Common myeloid progenitor, CD34-positive (primary cell): ENCODE data around the gene ATP8A2.

ENCODE experiments used
- CTCF ChIA-PET: fragments of 350-600 bp; sonication (Branson Sonifier 250); formaldehyde crosslinking; loops from one replicate; lab custom pipeline; 2021; ENCODE audit warnings: antibody characterized with exemption; lab: Charles Lee
- POLR2A ChIA-PET: fragments of 350-600 bp; sonication (Branson Sonifier 250); formaldehyde crosslinking; loops from one replicate; lab custom pipeline; 2021; ENCODE audit warnings: antibody characterized with exemption; lab: Charles Lee
- DNase-seq, 3 donors: peaks; one replicate each; pipeline versions ENCODE4 v3.0.0 to v3.0.0-alpha.2; 2013
- H3K27ac ChIP-seq, 2 experiments: 1 replicate in 1 of 2; 2 replicates in 1 of 2; pipeline ENCODE4 v1.7.0; 2013; ENCODE audit warnings: inconsistent platforms in 2 of 2, low read length in 2 of 2, mild to moderate bottlenecking in 2 of 2, low read depth in 1 of 2, moderate library complexity in 1 of 2; ENCODE audit not compliant: severe bottlenecking in 2 of 2, insufficient read depth in 1 of 2, poor library complexity in 1 of 2
- H3K27me3 ChIP-seq, 5 experiments: replicated peaks in 2 of 5; 1 replicate in 3 of 5; 2 replicates in 2 of 5; pipeline versions ENCODE4 v1.6.1 to v1.7.0; 2013; ENCODE audit warnings: low read length in 4 of 5, mild to moderate bottlenecking in 2 of 5, moderate library complexity in 2 of 5, inconsistent platforms in 1 of 5; ENCODE audit not compliant: insufficient read depth in 5 of 5, control insufficient read depth in 4 of 5
- H3K36me3 ChIP-seq, 4 experiments: 1 replicate in 2 of 4; 2 replicates in 2 of 4; pipeline versions ENCODE4 v1.6.1 to v1.7.0; 2013; ENCODE audit warnings: low read length in 3 of 4, control low read depth in 1 of 4, mild to moderate bottlenecking in 1 of 4; ENCODE audit not compliant: control insufficient read depth in 4 of 4, insufficient read depth in 4 of 4
- H3K4me1 ChIP-seq, 4 experiments: 1 replicate in 3 of 4; 2 replicates in 1 of 4; pipeline versions ENCODE4 v1.6.1 to v1.7.1; 2013; ENCODE audit warnings: low read length in 3 of 4, mild to moderate bottlenecking in 3 of 4, control low read depth in 1 of 4, inconsistent platforms in 1 of 4, moderate library complexity in 1 of 4; ENCODE audit not compliant: control insufficient read depth in 4 of 4, insufficient read depth in 4 of 4; ENCODE audit errors: control extremely low read depth in 1 of 4
- H3K4me3 ChIP-seq, 7 experiments: 1 replicate in 4 of 7; 2 replicates in 3 of 7; pipeline versions ENCODE4 v1.5.1 to v1.7.0; 2013; ENCODE audit warnings: mild to moderate bottlenecking in 7 of 7, low read length in 6 of 7, moderate library complexity in 6 of 7, inconsistent platforms in 2 of 7, low read depth in 2 of 7, control low read depth in 1 of 7; ENCODE audit not compliant: insufficient read depth in 4 of 7, control insufficient read depth in 1 of 7; ENCODE audit errors: extremely low read depth in 1 of 7
- H3K9me3 ChIP-seq, 5 experiments: 1 replicate in 4 of 5; 2 replicates in 1 of 5; pipeline versions ENCODE4 v1.6.1 to v1.7.1; 2013; ENCODE audit warnings: low read length in 4 of 5, mild to moderate bottlenecking in 2 of 5, inconsistent platforms in 1 of 5, low read depth in 1 of 5, moderate library complexity in 1 of 5; ENCODE audit not compliant: control insufficient read depth in 4 of 5, insufficient read depth in 2 of 5; ENCODE audit errors: control extremely low read depth in 1 of 5
- WGBS: methylation state at CpG from one replicate; pipeline ENCODE4 v1.1.5; 2013; ENCODE audit not compliant: insufficient coverage; 5-methylcytosine and 5-hydroxymethylcytosine counted together

ATP8A2 gene

GRCh38 chr13:25727250-25727649, 355.5 kb downstream of the ATP8A2 start:
- 83% methylated on average over 4 of the region's 6 CpGs for WGBS
- no peak for DNase-seq
- CTCF ChIA-PET, result no interaction called here

GRCh38 chr13:25727810-25728209, 356.0 kb downstream of the ATP8A2 start:
- CTCF ChIA-PET, result interaction anchor here (0.6 kb wide), 1 partner anchor 337 kb away, joined by 3 read pairs; no protein-coding TSS in a partner anchor
- no peak for DNase-seq
- Histone ChIP-seq H3K36me3 (no peaks in the 10 kb centered on the region), H3K9me3 (no peaks in the 10 kb centered on the region), H3K4me1 (peaks cover 0 to 3% (median 0%) of the 10 kb centered on the region in 4 experiments), H3K27me3 (peaks cover 0 to 3% (median 0%) of the 10 kb centered on the region in 5 experiments), H3K4me3 (no peak overlapping the region), H3K27ac (no peak overlapping the region)
- POLR2A ChIA-PET, result no interaction called here
- 81% methylated on average over 6 of the region's 8 CpGs for WGBS

More at GRCh38 chr13:25727250-25727649, 355.5 kb downstream of the ATP8A2 start:
- no peak overlapping the region for H3K27ac ChIP-seq
- H3K4me1 ChIP-seq, result peaks cover 0 to 3% (median 0%) of the 10 kb centered on the region in 4 experiments
- H3K4me3 ChIP-seq, result no peak overlapping the region
- no peaks in the 10 kb centered on the region for H3K9me3 ChIP-seq
- peaks cover 0 to 3% (median 0%) of the 10 kb centered on the region in 5 experiments for H3K27me3 ChIP-seq
- H3K36me3 ChIP-seq, result no peaks in the 10 kb centered on the region
- POLR2A ChIA-PET, result no interaction called here

DNA sequence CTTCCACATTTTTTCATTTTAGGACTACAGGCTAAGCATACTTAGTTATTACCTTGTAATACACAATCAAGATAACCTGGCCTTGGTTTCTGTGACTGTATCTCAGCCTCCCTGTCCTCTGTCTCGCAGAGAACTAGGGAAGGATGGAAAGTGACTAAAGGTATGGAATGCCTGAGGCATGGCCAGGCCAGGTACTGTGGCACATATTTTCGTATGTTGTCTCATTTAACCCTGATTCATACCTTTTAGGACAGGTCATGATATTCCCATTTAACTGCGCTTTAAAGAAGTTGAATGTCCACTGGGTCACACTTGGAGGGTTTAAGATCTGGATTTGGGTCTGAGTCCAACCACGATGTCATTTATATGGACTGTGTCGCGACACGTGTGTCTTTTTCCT, 357.4 kb downstream of the ATP8A2 start:
- ChIA-PET POLR2A (no interaction called here), CTCF (no interaction called here)
- H3K36me3 ChIP-seq, result no peaks in the 10 kb centered on the region
- peaks cover 0 to 3% (median 0%) of the 10 kb centered on the region in 4 experiments for H3K4me1 ChIP-seq
- WGBS, result 98% methylated on average over 6 of the region's 7 CpGs
- no peak for DNase-seq
- H3K4me3 ChIP-seq, result no peak overlapping the region
- H3K27ac ChIP-seq, result no peak overlapping the region
- H3K9me3 ChIP-seq, result no peaks in the 10 kb centered on the region
- H3K27me3 ChIP-seq, result peaks cover 0 to 3% (median 0%) of the 10 kb centered on the region in 5 experiments

GRCh38 chr13:25731037-25731436, 359.3 kb downstream of the ATP8A2 start:
- Histone ChIP-seq H3K27ac (no peak overlapping the region), H3K27me3 (peaks cover 0 to 3% (median 0%) of the 10 kb centered on the region in 5 experiments), H3K4me3 (no peak overlapping the region), H3K9me3 (no peaks in the 10 kb centered on the region), H3K36me3 (no peaks in the 10 kb centered on the region), H3K4me1 (no peaks in the 10 kb centered on the region)
- CTCF ChIA-PET, result no interaction called here
- POLR2A ChIA-PET, result no interaction called here
- DNase-seq, result no peak
- 97% methylated on average over 4 of the region's 4 CpGs for WGBS

DNA sequence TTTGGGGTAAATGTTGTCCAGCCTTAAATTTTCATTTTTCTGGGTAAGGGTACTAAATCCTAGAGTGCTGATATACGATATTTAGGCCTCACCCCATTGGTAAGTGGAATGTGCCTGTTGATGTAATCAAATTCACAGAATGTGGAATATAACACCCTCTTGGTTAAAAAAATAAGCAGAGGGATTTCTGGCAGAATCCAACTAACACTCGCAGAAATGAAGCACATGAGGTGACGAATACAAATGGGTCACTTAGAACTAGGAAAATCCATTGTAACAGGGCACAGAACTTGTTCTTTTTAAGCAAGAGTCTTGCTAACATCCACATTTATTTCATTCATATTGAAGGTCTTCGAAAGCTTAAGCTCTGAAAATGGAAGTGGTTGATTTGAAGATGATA, 359.8 kb downstream of the ATP8A2 start:
- Histone ChIP-seq H3K27ac (no peak overlapping the region), H3K4me1 (no peaks in the 10 kb centered on the region), H3K36me3 (no peaks in the 10 kb centered on the region), H3K4me3 (no peak overlapping the region), H3K9me3 (no peaks in the 10 kb centered on the region), H3K27me3 (peaks cover 0 to 3% (median 0%) of the 10 kb centered on the region in 5 experiments)
- DNase-seq, result no peak
- ChIA-PET CTCF (no interaction called here), POLR2A (no interaction called here)
- WGBS, result 96% methylated on average over 3 of the region's 4 CpGs

DNA sequence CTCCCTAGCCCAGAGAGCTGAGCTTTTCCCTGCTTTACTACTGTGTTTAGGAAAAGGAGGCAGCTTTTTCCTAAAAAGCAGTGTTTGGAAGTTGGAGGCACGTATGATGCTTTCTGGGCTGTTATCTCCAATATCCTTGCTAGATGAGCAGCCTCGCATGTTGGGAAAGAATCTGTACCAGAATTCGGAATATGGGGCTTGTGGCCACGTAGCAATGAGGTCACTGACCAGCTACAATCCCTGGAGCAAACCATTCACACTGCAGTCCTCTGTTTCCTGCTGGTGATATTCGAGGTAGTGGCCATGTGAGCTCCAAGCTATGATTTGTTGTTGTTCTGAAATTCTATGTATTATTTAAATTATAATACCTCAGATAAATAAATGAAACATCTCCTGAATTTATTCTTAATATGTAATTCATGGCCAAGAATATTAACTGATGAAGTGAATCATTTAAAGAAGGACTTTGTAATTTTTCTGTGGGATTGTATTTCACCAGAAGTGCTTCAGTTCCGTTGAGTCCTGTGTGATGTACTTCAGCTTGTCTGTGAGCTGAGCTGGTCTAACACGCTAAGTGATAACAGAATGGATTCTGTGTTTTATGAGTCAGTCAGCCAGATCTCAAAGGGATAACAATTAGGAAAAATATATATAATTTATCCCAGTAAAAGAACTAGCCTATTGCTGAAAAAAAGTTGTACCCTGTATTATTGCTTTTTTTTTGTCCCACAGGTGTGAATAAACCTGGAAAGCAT, 360.5 kb downstream of the ATP8A2 start:
- no peak for DNase-seq
- POLR2A ChIA-PET, result no interaction called here
- Histone ChIP-seq H3K9me3 (no peaks in the 10 kb centered on the region), H3K27ac (no peak overlapping the region), H3K36me3 (no peaks in the 10 kb centered on the region), H3K4me3 (no peak overlapping the region), H3K27me3 (peaks cover 0 to 2% (median 0%) of the 10 kb centered on the region in 5 experiments), H3K4me1 (no peaks in the 10 kb centered on the region)
- 100% methylated on average over 4 of the region's 7 CpGs for WGBS
- CTCF ChIA-PET, result no interaction called here

DNA sequence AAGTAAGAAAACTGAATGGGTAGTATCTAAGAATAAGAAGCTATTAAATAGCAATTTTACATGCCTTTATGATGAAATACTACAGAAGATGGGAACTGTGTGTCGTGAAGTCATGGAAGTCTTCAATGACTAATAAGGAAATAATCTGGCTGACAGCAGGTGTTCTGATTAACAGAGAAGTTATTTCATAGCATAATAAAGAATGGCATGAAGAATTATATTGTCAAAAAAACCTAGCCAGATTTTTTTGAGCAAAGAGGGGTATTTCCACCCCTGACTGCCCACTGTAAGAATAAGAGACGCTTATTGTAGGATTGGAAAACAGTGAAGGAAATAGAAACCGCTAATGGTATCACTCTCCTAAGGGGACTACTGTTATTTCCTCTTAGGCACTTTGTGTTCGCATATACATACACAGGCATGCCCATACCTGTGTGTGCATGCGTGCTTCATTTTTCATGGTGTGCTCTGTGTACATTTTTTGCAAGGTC, 361.3 kb downstream of the ATP8A2 start:
- WGBS, result 100% methylated on average over 5 of the region's 5 CpGs
- ChIA-PET POLR2A (no interaction called here), CTCF (no interaction called here)
- no peak overlapping the region for H3K27ac ChIP-seq
- no peak overlapping the region for H3K4me3 ChIP-seq
- H3K9me3 ChIP-seq, result no peaks in the 10 kb centered on the region
- H3K4me1 ChIP-seq, result peaks cover 0 to 4% (median 3%) of the 10 kb centered on the region in 4 experiments
- DNase-seq, result no peak
- no peaks in the 10 kb centered on the region for H3K36me3 ChIP-seq
- peaks cover 0 to 2% (median 0%) of the 10 kb centered on the region in 5 experiments for H3K27me3 ChIP-seq
